IMR-90 (cell line): Measurements from ENCODE around the gene ACOXL. TPM values are rescaled to one million over a fixed set of nuclear protein-coding genes. Genes with fewer than 3 reads are reported as not detected.

ENCODE experiments used
- ATAC-seq: fragments of 200-7000 bp; cut with Tn5 transposase; 2 replicates; pipeline ENCODE4 v1.9.1; 2020; ENCODE audit warnings: low read depth, mild to moderate bottlenecking, moderate library complexity
- BruUV-seq: library from RNA; stranded (reverse); fragments of 400-500 nt; replicated peaks from 2 replicates; lab custom pipeline; 2021; lab: Mats Ljungman, UMichigan
- CTCF ChIA-PET: fragments of 300-600 bp; formaldehyde crosslinking; extraction: SDS; loops from one replicate; lab custom pipeline; 2021; ENCODE audit warnings: antibody characterized with exemption; lab: Yijun Ruan, JAX
- POLR2A ChIA-PET: fragments of 300-600 bp; sonication (Branson Sonifier 250); formaldehyde crosslinking; loops from one replicate; lab custom pipeline; 2022; ENCODE audit warnings: antibody characterized with exemption; ENCODE audit not compliant: unreplicated experiment; lab: Charles Lee
- DNase-seq: peaks from one replicate; pipeline ENCODE4 v3.0.0; 2013
- H2AFZ ChIP-seq: replicated peaks from 2 replicates; pipeline ENCODE3; 2013; ENCODE audit warnings: low read length, mild to moderate bottlenecking; ENCODE audit not compliant: poor library complexity
- H2AK5ac ChIP-seq: 2 replicates; pipeline ENCODE4 v1.6.1; 2013; ENCODE audit warnings: low read depth, low read length, inconsistent platforms
- H2AK9ac ChIP-seq: replicated peaks from 2 replicates; pipeline ENCODE3; 2013; ENCODE audit warnings: mild to moderate bottlenecking, low read depth, low read length, moderate library complexity; ENCODE audit not compliant: poor library complexity
- H2BK120ac ChIP-seq: 2 replicates; pipeline ENCODE4 v1.6.1; 2013; ENCODE audit warnings: low read depth, low read length, inconsistent platforms
- H2BK15ac ChIP-seq: 3 replicates; pipeline ENCODE4 v1.6.1; 2013; ENCODE audit warnings: low read depth, low read length, inconsistent platforms
- H2BK20ac ChIP-seq: 2 replicates; pipeline ENCODE4 v1.6.1; 2013; ENCODE audit warnings: low read depth, mild to moderate bottlenecking, inconsistent platforms, low read length, moderate library complexity
- H2BK5ac ChIP-seq: 2 replicates; pipeline ENCODE4 v1.6.1; 2013; ENCODE audit warnings: mild to moderate bottlenecking, low read depth, low read length, inconsistent platforms; ENCODE audit not compliant: poor library complexity, severe bottlenecking
- H3K14ac ChIP-seq: replicated peaks from 2 replicates; pipeline ENCODE4 v1.6.1; 2013; ENCODE audit warnings: low read depth, low read length, inconsistent platforms
- H3K18ac ChIP-seq: 2 replicates; pipeline ENCODE4 v1.6.1; 2013; ENCODE audit warnings: low read depth, low read length, control low read depth
- H3K23ac ChIP-seq: 2 replicates; pipeline ENCODE4 v1.6.1; 2013; ENCODE audit warnings: low read depth, low read length, inconsistent platforms
- H3K27ac ChIP-seq: 2 replicates; pipeline ENCODE4 v1.5.1; 2013; ENCODE audit warnings: mild to moderate bottlenecking, control low read depth, low read length; ENCODE audit not compliant: insufficient read depth
- H3K27me3 ChIP-seq: 2 replicates; pipeline ENCODE4 v1.6.1; 2013; ENCODE audit warnings: low read length; ENCODE audit not compliant: control insufficient read depth, insufficient read depth
- H3K36me3 ChIP-seq: 2 replicates; pipeline ENCODE4 v1.6.1; 2013; ENCODE audit warnings: low read length, mixed read lengths; ENCODE audit not compliant: control insufficient read depth, insufficient read depth
- H3K4ac ChIP-seq: 2 replicates; pipeline ENCODE4 v1.6.1; 2013; ENCODE audit warnings: low read depth, low read length, inconsistent platforms
- H3K4me1 ChIP-seq: 2 replicates; pipeline ENCODE4 v1.6.1; 2013; ENCODE audit warnings: low read length, mixed read lengths; ENCODE audit not compliant: control insufficient read depth, insufficient read depth
- H3K4me2 ChIP-seq: 2 replicates; pipeline ENCODE4 v1.6.1; 2013; ENCODE audit warnings: low read depth, mild to moderate bottlenecking, control low read depth, low read length, moderate library complexity
- H3K4me3 ChIP-seq: 2 replicates; pipeline ENCODE4 v1.5.1; 2013; ENCODE audit warnings: low read depth, mild to moderate bottlenecking, control low read depth, low read length, moderate library complexity; ENCODE audit not compliant: insufficient read depth
- H3K56ac ChIP-seq: 2 replicates; pipeline ENCODE4 v1.6.1; 2013; ENCODE audit warnings: low read length, inconsistent platforms; ENCODE audit not compliant: insufficient read depth; ENCODE audit errors: extremely low read depth
- H3K79me1 ChIP-seq, 2 experiments: 2 replicates each; pipeline ENCODE4 v1.6.1; 2013; ENCODE audit warnings: low read length in 2 of 2, inconsistent platforms in 1 of 2, low read depth in 1 of 2
- H3K9ac ChIP-seq: 2 replicates; pipeline ENCODE4 v1.6.1; 2013; ENCODE audit warnings: low read depth, low read length, control low read depth
- H3K9me1 ChIP-seq: 2 replicates; pipeline ENCODE4 v1.6.1; 2013; ENCODE audit warnings: low read length, inconsistent platforms; ENCODE audit not compliant: insufficient read depth
- H3K9me3 ChIP-seq: 2 replicates; pipeline ENCODE4 v1.6.1; 2013; ENCODE audit warnings: low read length; ENCODE audit not compliant: control insufficient read depth, insufficient read depth
- H4K20me1 ChIP-seq: 2 replicates; pipeline ENCODE4 v1.6.1; 2013; ENCODE audit warnings: low read length, inconsistent platforms; ENCODE audit not compliant: insufficient read depth
- H4K5ac ChIP-seq: 2 replicates; pipeline ENCODE4 v1.6.1; 2013; ENCODE audit warnings: mild to moderate bottlenecking, low read depth, low read length, control low read depth
- H4K8ac ChIP-seq, 2 experiments: 2 replicates each; pipeline ENCODE4 v1.6.1; 2013; ENCODE audit warnings: low read depth in 2 of 2, low read length in 2 of 2, control low read depth in 1 of 2, inconsistent platforms in 1 of 2
- H4K91ac ChIP-seq: 2 replicates; pipeline ENCODE4 v1.6.1; 2013; ENCODE audit warnings: low read depth, low read length, inconsistent platforms; ENCODE audit not compliant: insufficient read depth
- POLR2A ChIP-seq: IDR thresholded peaks from 2 replicates; pipeline ENCODE4 v1.6.1; 2012; ENCODE audit warnings: mild to moderate bottlenecking, low read depth, low read length
- RFX5 ChIP-seq: IDR thresholded peaks from 2 replicates; pipeline ENCODE4 v1.8.0; 2012; ENCODE audit warnings: low read depth, mild to moderate bottlenecking, low read length, moderate library complexity
- dilution Hi-C: fragments of 300-500 bp; cut with HindIII; formaldehyde crosslinking; loops from one replicate; pipeline ENCODE4 v1.14.3; 2018; ENCODE audit warnings: low sequenced_read_pairs; ENCODE audit not compliant: unreplicated experiment
- in situ Hi-C: fragments of 300-500 bp; cut with MboI; formaldehyde crosslinking; loops from 3 replicates; pipeline ENCODE4 v1.14.3; 2019; ENCODE audit warnings: low sequenced_read_pairs, inconsistent platforms, mixed read lengths
- intact Hi-C: fragments of 100-400 bp; cut with micrococcal nuclease; formaldehyde crosslinking; loops from 2 replicates; pipeline ENCODE4 v1.10.0; 2022
- polyA plus RNA-seq, 3 experiments: library from polyadenylated mRNA; depleted of rRNA; stranded (reverse); fragments of >200 nt; gene quantifications; 2 replicates each; pipeline ENCODE4 v1.2.3, GENCODE V29; 2012; ENCODE audit warnings: low replicate concordance in 1 of 3
- total RNA-seq: library from RNA; depleted of rRNA; stranded (reverse); fragments of >200 nt; gene quantifications from 2 replicates; pipeline ENCODE4 v1.2.3, GENCODE V29; 2012
- TF ChIP-seq, protein P1 (sequence below): fragments of 150-350 bp; IDR thresholded peaks from 2 replicates; pipeline ENCODE4 v1.6.1; 2016; ENCODE audit warnings: low read depth, mild to moderate bottlenecking, low read length, moderate library complexity, borderline replicate concordance

The ACOXL gene
- total and polyA plus RNA-seq, 2 of the 4 experiments (the other 2 are of a cell fraction), result not detected

GRCh38 chr2:110999626-111000025 is 267.3 kb downstream of the ACOXL start:
- H3K9ac ChIP-seq, result no peak overlapping the region
- H4K8ac ChIP-seq, result no peak overlapping the region
- no peak overlapping the region for H3K23ac ChIP-seq
- BruUV-seq, result no TSS peak
- H2BK15ac ChIP-seq, result no peak overlapping the region
- H3K18ac ChIP-seq, result no peak overlapping the region
- H3K14ac ChIP-seq, result no peak overlapping the region
- no peak overlapping the region for H2AFZ ChIP-seq
- no peaks in the 10 kb centered on the region for H3K36me3 ChIP-seq
- H3K4me3 ChIP-seq, result no peak overlapping the region
- intact Hi-C loops, result no loop called here
- ChIA-PET POLR2A (no interaction called here), CTCF (no interaction called here)
- no peak overlapping the region for H3K4me2 ChIP-seq
- no peak overlapping the region for H2BK5ac ChIP-seq
- H2BK120ac ChIP-seq, result no peak overlapping the region
- no peak overlapping the region for H2AK9ac ChIP-seq
- TF ChIP-seq RFX5, result no peak
- TF ChIP-seq, protein P1, sequence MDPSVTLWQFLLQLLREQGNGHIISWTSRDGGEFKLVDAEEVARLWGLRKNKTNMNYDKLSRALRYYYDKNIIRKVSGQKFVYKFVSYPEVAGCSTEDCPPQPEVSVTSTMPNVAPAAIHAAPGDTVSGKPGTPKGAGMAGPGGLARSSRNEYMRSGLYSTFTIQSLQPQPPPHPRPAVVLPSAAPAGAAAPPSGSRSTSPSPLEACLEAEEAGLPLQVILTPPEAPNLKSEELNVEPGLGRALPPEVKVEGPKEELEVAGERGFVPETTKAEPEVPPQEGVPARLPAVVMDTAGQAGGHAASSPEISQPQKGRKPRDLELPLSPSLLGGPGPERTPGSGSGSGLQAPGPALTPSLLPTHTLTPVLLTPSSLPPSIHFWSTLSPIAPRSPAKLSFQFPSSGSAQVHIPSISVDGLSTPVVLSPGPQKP, result no peak
- TF ChIP-seq POLR2A, result no peak
- H3K9me1 ChIP-seq, result no peaks in the 10 kb centered on the region
- peaks cover 13% of the 10 kb centered on the region for H3K27me3 ChIP-seq
- H3K4me1 ChIP-seq, result no peaks in the 10 kb centered on the region
- no peak for DNase-seq
- no peak overlapping the region for H4K5ac ChIP-seq
- no peaks in the 10 kb centered on the region for H4K20me1 ChIP-seq
- dilution Hi-C loops, result no loop called here
- no peaks in the 10 kb centered on the region for H3K9me3 ChIP-seq
- no peaks in the 10 kb centered on the region for H3K79me1 ChIP-seq
- H3K27ac ChIP-seq, result no peak overlapping the region
- no peak overlapping the region for H3K56ac ChIP-seq
- H4K91ac ChIP-seq, result no peak overlapping the region
- H2AK5ac ChIP-seq, result no peak overlapping the region
- H2BK20ac ChIP-seq, result no peak overlapping the region
- in situ Hi-C loops, result no loop called here
- no peak for ATAC-seq
- no peak overlapping the region for H3K4ac ChIP-seq
